BE2C (cell line): ENCODE results near the gene AZGP1.
A peak's percentile ranks its signal among the peaks of the same experiment; 100 is the strongest.
"Not testable (repeated sequence)": the region's sequence is repeated elsewhere in the genome, so short reads cannot be mapped to it uniquely, and the experiment has no call there.

Experiments
- DNase-seq: peaks from one replicate; pipeline ENCODE4 v3.0.0-alpha.2; 2020
- H3K27me3 ChIP-seq: fragments of 250-450 bp; sonication (Bioruptor Pico); 2 replicates; pipeline ENCODE4 v1.5.1; 2020; ENCODE audit warnings: mild to moderate bottlenecking
- H3K36me3 ChIP-seq: fragments of 250-450 bp; sonication (Bioruptor Pico); 2 replicates; pipeline ENCODE4 v1.5.1; 2020; ENCODE audit warnings: mild to moderate bottlenecking
- H3K4me1 ChIP-seq: fragments of 250-450 bp; sonication (Bioruptor Pico); 2 replicates; pipeline ENCODE4 v1.5.1; 2020
- H3K4me3 ChIP-seq: 2 replicates; pipeline ENCODE4 v1.5.1; 2011; ENCODE audit warnings: low read depth, low read length
- H3K9me3 ChIP-seq: fragments of 250-450 bp; sonication (Bioruptor Pico); 2 replicates; pipeline ENCODE4 v1.5.1; 2020
- CTCF ChIP-seq: IDR thresholded peaks from 2 replicates; pipeline ENCODE4 v1.5.1; 2012; ENCODE audit warnings: mild to moderate bottlenecking, low read depth, low read length

AZGP1 gene

GRCh38 chr7:100000239-100000638 is 24.4 kb upstream of the AZGP1 start:
- Histone ChIP-seq H3K9me3 (no peaks in the 10 kb centered on the region), H3K36me3 (no peaks in the 10 kb centered on the region), H3K27me3 (no peaks in the 10 kb centered on the region), H3K4me3 (no peak overlapping the region), H3K4me1 (no peaks in the 10 kb centered on the region)
- no peak for TF ChIP-seq CTCF
- no peak for DNase-seq

- peak; percentile 57 for DNase-seq
- TF ChIP-seq CTCF: 0 out of 2 replicates have a peak, but pooled peaks have one; percentile 4
- H3K9me3 ChIP-seq: no peaks in the 10 kb centered on the region
- H3K4me1 ChIP-seq: no peaks in the 10 kb centered on the region
- H3K4me3 ChIP-seq: peak overlapping the region; percentile 67
- H3K36me3 ChIP-seq: no peaks in the 10 kb centered on the region
- H3K27me3 ChIP-seq: no peaks in the 10 kb centered on the region
Measured at GRCh38 chr7:99997545-99998137, 21.8 kb upstream of the AZGP1 start.

GRCh38 chr7:99996755-99997544 is 21.1 kb upstream of the AZGP1 start:
- Histone ChIP-seq H3K27me3 (no peaks in the 10 kb centered on the region), H3K4me3 (peak overlapping the region; percentile 67), H3K36me3 (no peaks in the 10 kb centered on the region), H3K9me3 (no peaks in the 10 kb centered on the region), H3K4me1 (no peaks in the 10 kb centered on the region)
- no peak for TF ChIP-seq CTCF
- no peak for DNase-seq

GRCh38 chr7:99994819-99995218 is 19.0 kb upstream of the AZGP1 start:
- Histone ChIP-seq H3K4me3 (no peak overlapping the region), H3K9me3 (no peaks in the 10 kb centered on the region), H3K36me3 (no peaks in the 10 kb centered on the region), H3K4me1 (no peaks in the 10 kb centered on the region; the same call in 1 of the 2 replicates), H3K27me3 (peaks cover 6% of the 10 kb centered on the region; the same call in 1 of the 2 replicates)
- no peak for TF ChIP-seq CTCF
- no peak for DNase-seq

- no peaks in the 10 kb centered on the region for H3K36me3 ChIP-seq
- H3K4me1 ChIP-seq: no peaks in the 10 kb centered on the region; the same call in 1 of the 2 replicates
- H3K27me3 ChIP-seq: peaks cover 18% of the 10 kb centered on the region
- H3K4me3 ChIP-seq: peak overlapping the region; percentile 10; the same call in 1 of the 2 replicates
- no peak for DNase-seq
- no peak for TF ChIP-seq CTCF
- H3K9me3 ChIP-seq: no peaks in the 10 kb centered on the region
Measured at GRCh38 chr7:99992330-99993038, 16.7 kb upstream of the AZGP1 start.

- not testable (repeated sequence) for DNase-seq, H3K4me1 ChIP-seq, H3K36me3 ChIP-seq, H3K4me3 ChIP-seq, H3K9me3 ChIP-seq
- H3K27me3 ChIP-seq: peaks cover 23% of the 10 kb centered on the region
Measured at GRCh38 chr7:99991543-99991942, 15.7 kb upstream of the AZGP1 start.
